HG03159 (cell line): ENCODE measurements around the gene MSH3.
A peak's percentile ranks its signal among the peaks of the same experiment; 100 is the strongest.
"Not testable (repeated sequence)": the region's sequence is repeated elsewhere in the genome, so short reads cannot be mapped to it uniquely, and the experiment has no call there.

Source experiments
- ATAC-seq: cut with Tn5 transposase; IDR thresholded peaks from one replicate; pipeline ENCODE4 v1.9.1; 2021; ENCODE audit warnings: mild to moderate bottlenecking, moderate library complexity; ENCODE audit not compliant: unreplicated experiment

MSH3 gene

GRCh38 chr5:80752427-80752826 lies 98.0 kb downstream of the MSH3 start:
- no peak for ATAC-seq

- no peak for ATAC-seq
Observed at GRCh38 chr5:80753712-80754111, 99.3 kb downstream of the MSH3 start.

- ATAC-seq = peak; percentile 44
Observed at GRCh38 chr5:80754900-80755299, 100.4 kb downstream of the MSH3 start.

- ATAC-seq = peak; percentile 92
Observed at GRCh38 chr5:80755626-80756025, 101.2 kb downstream of the MSH3 start.

GRCh38 chr5:80756292-80756691 lies 101.8 kb downstream of the MSH3 start:
- ATAC-seq = no peak

- no peak for ATAC-seq
Observed at GRCh38 chr5:80757290-80757689, 102.8 kb downstream of the MSH3 start.

DNA sequence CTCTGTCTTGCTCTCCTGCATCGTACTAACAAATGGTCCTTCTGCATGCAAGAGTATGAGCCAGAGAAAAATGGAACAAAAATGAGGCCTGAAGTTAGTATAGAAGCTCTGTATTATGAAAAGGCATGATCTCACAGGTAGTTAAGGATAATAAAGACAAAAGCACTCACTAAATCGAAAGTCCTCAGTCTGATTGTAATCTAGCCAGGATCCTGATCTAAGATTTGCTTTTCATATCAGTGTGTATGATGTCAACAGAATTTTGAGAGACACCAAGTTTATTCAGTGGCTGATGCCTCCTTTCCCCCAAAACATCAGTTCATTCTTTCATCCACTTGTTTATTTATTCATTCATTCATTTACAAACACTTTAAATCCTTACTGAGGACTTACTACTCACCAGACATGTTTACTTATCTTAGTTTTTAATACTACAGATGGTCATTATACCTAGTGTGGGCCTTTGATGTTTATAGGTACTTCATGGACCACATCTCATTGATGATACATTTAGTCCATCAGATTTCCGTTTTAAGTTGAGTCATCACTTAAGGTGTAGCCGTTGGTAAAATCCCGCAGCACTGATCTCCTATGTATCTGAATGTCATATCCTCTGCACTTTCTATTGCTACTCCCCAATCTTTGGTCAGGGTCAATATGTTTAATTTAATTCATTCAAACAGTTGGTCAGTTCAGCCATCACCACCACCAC lies 105.6 kb downstream of the MSH3 start:
- ATAC-seq = no peak

- no peak for ATAC-seq
Observed at GRCh38 chr5:80760680-80761079, 106.2 kb downstream of the MSH3 start.

DNA sequence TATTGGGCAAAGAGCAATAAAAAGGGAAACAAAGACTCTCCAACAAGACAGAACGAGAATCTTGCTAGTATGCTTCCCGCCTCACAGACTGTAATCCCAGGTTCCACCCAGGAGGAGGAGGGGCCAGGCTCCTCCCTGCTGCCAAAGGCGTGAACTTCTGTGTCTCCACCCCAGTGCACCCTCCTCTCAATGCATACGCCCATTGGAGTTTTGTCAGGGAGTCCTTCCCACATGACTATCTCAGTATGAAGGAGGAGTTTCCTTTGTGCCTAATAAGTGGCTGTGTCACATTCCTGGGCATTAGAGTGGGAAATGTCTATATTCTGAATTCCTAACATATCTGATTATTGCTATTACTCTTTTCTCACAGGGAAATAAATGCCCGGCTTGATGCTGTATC lies 106.7 kb downstream of the MSH3 start:
- no peak for ATAC-seq

DNA sequence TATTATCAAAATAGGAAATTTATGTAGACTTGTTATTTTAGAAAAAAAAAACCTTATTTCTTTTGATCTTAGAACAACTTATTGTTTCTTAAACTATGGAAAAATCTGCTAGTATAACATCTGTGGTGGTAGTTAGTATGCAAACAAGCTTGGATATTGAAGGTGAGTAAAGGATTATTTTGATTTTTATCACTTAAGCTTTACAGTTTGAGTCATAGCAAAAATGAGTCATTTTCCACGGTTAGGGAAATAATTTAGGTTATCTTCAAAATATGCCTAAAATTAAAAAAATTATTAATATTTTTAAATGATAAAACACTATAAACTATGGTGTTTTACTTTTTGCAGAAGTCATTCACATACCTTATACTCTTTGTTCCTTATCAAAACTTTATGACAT lies 107.5 kb downstream of the MSH3 start:
- no peak for ATAC-seq

DNA sequence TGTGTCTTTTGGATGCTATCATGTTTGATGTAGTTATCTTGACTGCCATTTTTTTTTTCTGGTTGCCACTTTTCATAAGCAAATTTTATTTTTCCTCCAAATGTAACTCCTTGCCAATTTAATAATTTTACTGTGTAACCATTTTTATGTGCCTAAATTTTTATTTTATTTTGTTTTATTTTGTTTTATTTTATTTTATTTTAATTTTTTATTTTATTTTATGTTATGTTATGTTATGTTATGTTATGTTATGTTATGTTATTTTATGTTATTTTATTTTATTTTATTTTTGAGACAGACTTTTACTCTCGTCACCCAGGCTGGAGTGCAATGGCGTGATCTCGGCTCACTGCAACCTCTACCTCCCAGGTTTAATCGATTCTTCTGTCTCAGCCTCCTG lies 108.1 kb downstream of the MSH3 start:
- no peak for ATAC-seq

DNA sequence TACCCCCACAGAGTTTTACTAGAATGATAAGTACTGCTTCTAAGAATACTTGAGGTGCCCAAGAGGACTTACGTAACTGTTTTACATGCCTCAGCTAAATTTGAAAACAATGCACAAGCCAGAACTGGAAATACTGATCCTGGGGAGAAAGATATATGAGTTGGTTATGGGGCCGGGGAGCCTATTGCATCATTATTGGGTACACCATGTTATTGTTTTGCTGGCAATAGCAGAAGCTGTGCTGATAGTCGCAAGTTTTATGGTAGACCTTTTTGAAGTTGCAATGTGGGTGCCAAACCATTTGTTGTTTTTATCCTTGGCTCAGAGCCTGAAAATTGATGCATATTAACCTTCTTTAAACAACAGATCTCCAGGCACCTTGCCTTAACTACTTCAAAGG lies 108.8 kb downstream of the MSH3 start:
- no peak for ATAC-seq

- ATAC-seq = no peak
Observed at GRCh38 chr5:80763873-80764647, 109.6 kb downstream of the MSH3 start.

DNA sequence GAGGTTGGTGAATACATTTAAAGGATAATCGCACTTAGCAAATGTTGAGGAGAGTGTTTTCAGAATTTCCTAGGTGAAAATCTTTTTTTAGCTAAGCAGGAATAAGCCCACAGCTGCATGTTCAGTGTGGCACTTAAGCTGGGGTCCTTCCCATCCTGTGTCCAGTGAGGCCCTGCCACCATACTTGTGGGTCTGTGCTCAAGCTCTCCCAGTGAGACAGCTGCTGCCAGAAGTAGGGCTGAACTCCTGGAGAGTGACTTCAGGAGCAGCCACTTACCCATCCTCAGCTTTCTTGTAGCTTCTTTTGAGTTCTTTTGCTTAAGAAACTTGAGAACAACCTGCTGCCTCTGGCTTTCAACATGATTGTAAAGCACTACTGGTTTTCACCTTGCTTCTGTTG lies 110.3 kb downstream of the MSH3 start:
- ATAC-seq = no peak

GRCh38 chr5:80777347-80778287 lies 123.2 kb downstream of the MSH3 start:
- ATAC-seq = no peak

DNA sequence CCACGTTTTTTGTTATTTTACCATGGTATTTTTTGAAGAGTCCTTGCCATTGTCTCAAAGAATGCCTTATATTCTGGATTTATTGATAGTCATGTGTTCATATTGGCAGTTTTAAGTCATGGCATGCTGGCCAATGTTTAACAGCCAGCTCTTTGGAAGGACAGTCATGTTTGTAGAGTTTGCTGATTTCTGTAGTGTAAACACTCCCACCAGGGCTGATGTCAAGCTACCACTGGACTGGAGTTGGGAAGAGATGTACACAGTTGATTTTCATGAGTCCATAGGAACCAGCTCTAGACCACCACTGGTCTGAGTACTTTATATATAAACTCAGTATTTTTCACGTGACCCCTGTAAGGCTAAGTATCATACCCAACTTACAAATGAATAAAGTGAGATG lies 125.6 kb downstream of the MSH3 start:
- no peak for ATAC-seq

DNA sequence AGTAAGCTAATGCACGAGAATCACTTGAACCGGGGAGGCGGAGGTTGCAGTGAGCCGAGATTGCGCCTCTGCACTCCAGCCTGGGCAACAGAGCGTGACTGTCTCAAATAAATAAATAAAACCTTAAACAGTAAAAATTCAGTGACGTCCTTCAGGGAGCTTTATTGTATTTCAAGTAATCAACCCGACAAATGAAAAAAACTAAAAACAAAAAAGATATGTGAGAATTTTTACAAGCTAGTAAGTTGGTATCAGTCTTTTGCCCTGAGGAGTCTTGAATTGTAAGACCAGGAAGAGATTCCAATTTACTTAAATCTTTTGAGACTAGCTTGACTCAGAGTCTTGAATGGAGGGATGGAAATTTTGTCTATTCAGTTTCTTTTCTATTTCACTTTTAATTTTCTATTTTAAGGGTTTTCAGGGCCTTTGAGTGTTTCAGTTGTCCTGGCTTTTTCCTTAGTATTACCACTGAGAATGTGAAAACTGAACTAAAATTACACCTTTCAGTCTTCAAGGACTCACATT lies 126.4 kb downstream of the MSH3 start:
- no peak for ATAC-seq

DNA sequence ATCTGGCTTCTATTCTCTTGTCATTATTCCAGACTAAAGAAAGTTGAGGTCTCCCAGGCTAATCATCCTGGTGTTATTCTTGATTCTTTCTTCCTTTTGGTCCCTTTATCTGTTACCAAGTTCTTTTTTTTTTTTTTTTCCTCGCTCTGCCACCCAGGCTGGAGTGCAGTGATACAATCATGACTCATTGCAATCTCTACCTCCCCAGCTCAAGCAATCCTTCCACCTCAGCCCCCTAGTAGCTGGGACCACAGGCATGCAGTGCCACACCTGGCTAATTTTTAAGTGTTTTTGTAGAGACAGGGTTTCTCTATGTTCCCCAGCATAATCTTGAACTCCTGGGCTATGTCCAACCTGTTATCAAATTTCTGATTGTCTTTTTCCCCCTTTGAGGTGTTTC lies 126.9 kb downstream of the MSH3 start:
- no peak for ATAC-seq

DNA sequence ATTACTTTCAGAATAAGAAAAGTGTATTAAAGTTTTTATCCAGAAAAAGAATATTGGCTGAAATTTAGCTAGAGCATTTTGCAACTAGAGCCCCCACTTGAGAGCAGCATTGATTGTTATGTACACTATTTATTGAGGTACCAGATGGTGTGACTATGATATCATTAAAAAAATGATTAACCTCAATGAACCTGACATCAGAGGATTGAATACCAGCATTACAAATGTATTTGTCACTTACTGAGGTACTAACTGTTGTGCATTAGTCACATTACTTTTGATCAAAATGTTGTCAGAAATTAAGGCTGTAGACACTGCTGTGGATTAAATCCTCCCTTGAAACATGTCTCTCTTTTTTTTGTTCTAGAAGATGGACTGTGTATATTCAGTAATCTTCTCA lies 128.2 kb downstream of the MSH3 start:
- no peak for ATAC-seq

GRCh38 chr5:80783751-80784150 lies 129.3 kb downstream of the MSH3 start:
- ATAC-seq = not testable (repeated sequence)

GRCh38 chr5:80784451-80784850 lies 130.0 kb downstream of the MSH3 start:
- no peak for ATAC-seq
